GM12878 (cell line): ENCODE results near the gene TMC5. TPM values are rescaled to one million over a fixed set of nuclear protein-coding genes. Genes with fewer than 3 reads are reported as not detected.

Experiments used
- ATF7 ChIP-seq: fragments of 450-650 bp; IDR thresholded peaks from 2 replicates; pipeline ENCODE4 v1.6.1; 2016; ENCODE audit warnings: low read depth, mild to moderate bottlenecking
- CBFB ChIP-seq: IDR thresholded peaks from 2 replicates; pipeline ENCODE4 v1.6.1; 2016; ENCODE audit warnings: antibody characterized with exemption, low read depth
- CREB1 ChIP-seq: IDR thresholded peaks from 2 replicates; pipeline ENCODE4 v1.6.1; 2012; ENCODE audit warnings: low read depth, mild to moderate bottlenecking, inconsistent platforms
- EGR1 ChIP-seq, 2 experiments: IDR thresholded peaks; 1 replicate in 1 of 2; 2 replicates in 1 of 2; pipeline ENCODE4 v1.6.1; 2011 to 2012; ENCODE audit warnings: low read depth in 2 of 2, low read length in 2 of 2, borderline replicate concordance in 1 of 2, mild to moderate bottlenecking in 1 of 2, moderate library complexity in 1 of 2
- GABPA ChIP-seq: IDR thresholded peaks from 2 replicates; pipeline ENCODE4 v1.6.1; 2014; ENCODE audit warnings: antibody characterized with exemption, low read depth, mild to moderate bottlenecking, inconsistent platforms
- POU2F2 ChIP-seq: IDR thresholded peaks from 3 replicates; pipeline ENCODE4 v1.6.1; 2011; ENCODE audit warnings: low read depth, mild to moderate bottlenecking, low read length, borderline replicate concordance
- SMC3 ChIP-seq: IDR thresholded peaks from 2 replicates; pipeline ENCODE4 v1.6.1; 2011; ENCODE audit warnings: low read length, improper control_type of control experiment, borderline replicate concordance
- STAT1 ChIP-seq: fragments of 450-650 bp; conservative IDR thresholded peaks from 2 replicates; pipeline ENCODE4 v1.6.1; 2014; ENCODE audit warnings: antibody characterized with exemption, mild to moderate bottlenecking
- TAF1 ChIP-seq: IDR thresholded peaks from 2 replicates; pipeline ENCODE4 v1.6.1; 2011; ENCODE audit warnings: mild to moderate bottlenecking, low read depth, low read length, borderline replicate concordance
- polyA plus RNA-seq, 11 experiments: library from polyadenylated mRNA; depleted of rRNA in 4 of 11; unstranded in 6 of 11; stranded (reverse) in 5 of 11; fragments of >200 nt; fragmentation: Nextera tagmentation in 4 of 11; fragmentation: Illumina TruSeq in 1 of 11; extraction: Ambion mirVana in 4 of 11; extraction: Trizol in 1 of 11; gene quantifications; 1 replicate in 1 of 11; 2 replicates in 10 of 11; pipeline versions ENCODE4 v1.2.1 to v1.2.3, GENCODE V29; 2011 to 2016; ENCODE audit warnings: inconsistent platforms in 2 of 11, missing spikeins in 2 of 11, low read depth in 1 of 11
- total RNA-seq, 4 experiments: library from RNA; depleted of rRNA in 3 of 4; stranded (reverse); fragments of >200 nt in 3 of 4; fragmentation: Illumina TruSeq in 1 of 4; extraction: Trizol in 1 of 4; gene quantifications; 2 replicates each; pipeline versions ENCODE4 v1.2.1 to v1.2.3, GENCODE V29; 2013 to 2021
- TF ChIP-seq, protein P1 (sequence below), 3 experiments: IDR thresholded peaks in 2 of 3; conservative IDR thresholded peaks in 1 of 3; 2 replicates each; pipeline ENCODE4 v1.5.1; 2011; ENCODE audit warnings: low read depth in 3 of 3, low read length in 3 of 3, mild to moderate bottlenecking in 3 of 3, control low read depth in 2 of 3, moderate library complexity in 2 of 3, inconsistent platforms in 1 of 3, mixed read lengths in 1 of 3; ENCODE audit not compliant: control insufficient read depth in 2 of 3, insufficient read depth in 1 of 3; ENCODE audit errors: extremely low read depth in 1 of 3
- TF ChIP-seq, protein P2 (sequence below): fragments of 150-350 bp; IDR thresholded peaks from 2 replicates; pipeline ENCODE4 v1.6.1; 2014; ENCODE audit warnings: mild to moderate bottlenecking, low read depth, low read length

The TMC5 gene
- total and polyA plus RNA-seq, 10 of the 15 experiments (the other 5 are each of a cell fraction or from before 2014, with no cell fraction given): 0.01 to 0.10 (median 0.07) TPM; not detected in 5

DNA sequence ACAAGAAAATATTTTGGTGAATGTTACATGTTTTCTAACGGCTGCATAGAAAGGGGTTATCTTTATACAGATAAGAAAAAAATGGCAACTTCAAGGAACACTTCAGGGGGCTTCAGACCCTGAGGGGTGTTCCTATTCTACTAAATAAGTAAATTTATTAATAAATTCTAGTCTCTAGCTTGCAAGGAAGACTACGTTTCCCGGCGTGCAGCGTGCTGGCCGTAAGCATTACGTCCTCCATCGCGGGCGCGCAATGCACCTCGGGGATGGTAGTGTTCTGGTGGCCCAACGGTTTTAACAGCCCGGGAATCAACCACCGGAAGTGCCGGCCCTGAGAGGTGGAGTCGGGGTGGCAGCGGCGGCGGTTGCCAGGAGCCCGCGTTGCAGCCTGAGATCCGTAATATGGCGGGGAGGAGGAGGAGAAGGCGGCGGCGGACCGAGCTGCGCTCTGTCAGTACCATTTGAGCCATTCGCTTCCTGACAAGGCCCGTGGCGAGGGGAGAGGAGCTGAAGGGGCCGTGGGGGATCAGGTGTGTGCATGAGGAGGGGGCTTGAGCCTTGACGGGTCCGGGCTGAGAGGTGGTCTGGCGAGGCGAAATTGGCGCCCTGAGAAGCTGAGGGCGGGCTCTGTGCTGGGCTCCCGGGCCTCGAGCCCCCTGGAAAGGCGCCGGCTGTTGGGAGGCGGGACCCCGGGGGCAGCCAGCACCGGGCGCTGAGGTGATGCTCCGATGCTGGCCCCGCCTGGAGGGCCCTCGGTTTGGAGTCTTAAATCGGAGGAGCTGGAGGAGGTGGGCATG is 106.1 kb downstream of the TMC5 start, which contains the start of gene CCP110 (continued):
- TF ChIP-seq CBFB (0 out of 2 replicates have a peak, but pooled peaks have one; percentile 46), CREB1 (peak; percentile 99), POU2F2 (peak; percentile 40; the same call in 1 of the 3 replicates), GABPA (peak; percentile 86), TAF1 (peak; percentile 66; the same call in 1 of the 2 replicates), SMC3 (no peak), EGR1 (IDR thresholded peaks at IDR 0.05; ENCODE audit: borderline replicate concordance in 1 of 2, low read depth in 2 of 2, low read length in 2 of 2) (peak in 1 of 2 experiments; percentile 53; a peak in 1 of 3 replicates), ATF7 (peak; percentile 82), STAT1 (no peak)
- TF ChIP-seq, protein P1, sequence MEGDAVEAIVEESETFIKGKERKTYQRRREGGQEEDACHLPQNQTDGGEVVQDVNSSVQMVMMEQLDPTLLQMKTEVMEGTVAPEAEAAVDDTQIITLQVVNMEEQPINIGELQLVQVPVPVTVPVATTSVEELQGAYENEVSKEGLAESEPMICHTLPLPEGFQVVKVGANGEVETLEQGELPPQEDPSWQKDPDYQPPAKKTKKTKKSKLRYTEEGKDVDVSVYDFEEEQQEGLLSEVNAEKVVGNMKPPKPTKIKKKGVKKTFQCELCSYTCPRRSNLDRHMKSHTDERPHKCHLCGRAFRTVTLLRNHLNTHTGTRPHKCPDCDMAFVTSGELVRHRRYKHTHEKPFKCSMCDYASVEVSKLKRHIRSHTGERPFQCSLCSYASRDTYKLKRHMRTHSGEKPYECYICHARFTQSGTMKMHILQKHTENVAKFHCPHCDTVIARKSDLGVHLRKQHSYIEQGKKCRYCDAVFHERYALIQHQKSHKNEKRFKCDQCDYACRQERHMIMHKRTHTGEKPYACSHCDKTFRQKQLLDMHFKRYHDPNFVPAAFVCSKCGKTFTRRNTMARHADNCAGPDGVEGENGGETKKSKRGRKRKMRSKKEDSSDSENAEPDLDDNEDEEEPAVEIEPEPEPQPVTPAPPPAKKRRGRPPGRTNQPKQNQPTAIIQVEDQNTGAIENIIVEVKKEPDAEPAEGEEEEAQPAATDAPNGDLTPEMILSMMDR (IDR thresholded peaks at IDR 0.05 in 2 of 3, conservative IDR thresholded peaks at IDR 0.05 in 1 of 3; ENCODE audit: control insufficient read depth in 2 of 3, extremely low read depth in 1 of 3, insufficient read depth in 1 of 3, low read depth in 3 of 3, low read length in 3 of 3): no peak
- TF ChIP-seq, protein P2, sequence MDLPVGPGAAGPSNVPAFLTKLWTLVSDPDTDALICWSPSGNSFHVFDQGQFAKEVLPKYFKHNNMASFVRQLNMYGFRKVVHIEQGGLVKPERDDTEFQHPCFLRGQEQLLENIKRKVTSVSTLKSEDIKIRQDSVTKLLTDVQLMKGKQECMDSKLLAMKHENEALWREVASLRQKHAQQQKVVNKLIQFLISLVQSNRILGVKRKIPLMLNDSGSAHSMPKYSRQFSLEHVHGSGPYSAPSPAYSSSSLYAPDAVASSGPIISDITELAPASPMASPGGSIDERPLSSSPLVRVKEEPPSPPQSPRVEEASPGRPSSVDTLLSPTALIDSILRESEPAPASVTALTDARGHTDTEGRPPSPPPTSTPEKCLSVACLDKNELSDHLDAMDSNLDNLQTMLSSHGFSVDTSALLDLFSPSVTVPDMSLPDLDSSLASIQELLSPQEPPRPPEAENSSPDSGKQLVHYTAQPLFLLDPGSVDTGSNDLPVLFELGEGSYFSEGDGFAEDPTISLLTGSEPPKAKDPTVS: no peak
